H1 (cell line): ENCODE results near the gene ASB7. TPM values are rescaled to one million over a fixed set of nuclear protein-coding genes. Genes with fewer than 3 reads are reported as not detected.
A peak's percentile ranks its signal among the peaks of the same experiment; 100 is the strongest.

ENCODE experiments used
- CTCF ChIA-PET: fragments of 300-600 bp; sonication (Branson Sonifier 250); formaldehyde crosslinking; loops from one replicate; lab custom pipeline; 2021; ENCODE audit not compliant: partially characterized antibody; lab: Charles Lee
- POLR2A ChIA-PET: fragments of 300-600 bp; sonication (Branson Sonifier 250); formaldehyde crosslinking; loops from one replicate; lab custom pipeline; 2021; ENCODE audit warnings: inconsistent platforms; ENCODE audit not compliant: partially characterized antibody; lab: Charles Lee
- DNase-seq, 2 experiments: peaks; one replicate each; pipeline versions ENCODE4 v3.0.0 to v3.0.0-alpha.2; 2010 to 2022; ENCODE audit warnings: low spot score in 2 of 2, low read depth in 1 of 2, mixed read lengths in 1 of 2
- FAIRE-seq: peaks from 2 replicates; lab custom pipeline; 2011; peaks lifted over from hg19 to GRCh38; lab: Jason Lieb, UNC
- H2AFZ ChIP-seq: 2 replicates; pipeline ENCODE4 v1.8.1; 2012; ENCODE audit warnings: low read length, inconsistent platforms
- H2AK5ac ChIP-seq: 2 replicates; pipeline ENCODE4 v1.6.1; 2013; ENCODE audit warnings: low read depth, low read length
- H2BK120ac ChIP-seq: replicated peaks from 2 replicates; pipeline ENCODE3; 2013; ENCODE audit warnings: low read depth, low read length, inconsistent platforms
- H2BK12ac ChIP-seq: 2 replicates; pipeline ENCODE4 v1.6.1; 2013; ENCODE audit warnings: low read depth, low read length
- H2BK15ac ChIP-seq: 2 replicates; pipeline ENCODE4 v1.6.1; 2013; ENCODE audit warnings: low read length
- H2BK20ac ChIP-seq: 2 replicates; pipeline ENCODE4 v1.6.1; 2013; ENCODE audit warnings: low read length
- H2BK5ac ChIP-seq: 2 replicates; pipeline ENCODE4 v1.6.1; 2013; ENCODE audit warnings: low read depth, low read length
- H3K14ac ChIP-seq: 2 replicates; pipeline ENCODE4 v1.6.1; 2013; ENCODE audit warnings: inconsistent platforms; ENCODE audit not compliant: insufficient read length
- H3K18ac ChIP-seq: 2 replicates; pipeline ENCODE4 v1.6.1; 2013; ENCODE audit warnings: low read length; ENCODE audit errors: extremely low read depth
- H3K23ac ChIP-seq: 2 replicates; pipeline ENCODE4 v1.6.1; 2013; ENCODE audit warnings: inconsistent platforms; ENCODE audit not compliant: insufficient read length
- H3K23me2 ChIP-seq: 2 replicates; pipeline ENCODE4 v1.6.1; 2013; ENCODE audit warnings: low read depth, low read length
- H3K27ac ChIP-seq: 2 replicates; pipeline ENCODE4 v1.6.1; 2011; ENCODE audit warnings: low read depth, low read length, inconsistent platforms
- H3K27me3 ChIP-seq, 4 experiments: replicated peaks in 1 of 4; 1 replicate in 1 of 4; 2 replicates in 3 of 4; pipeline versions ENCODE4 v1.6.1 to v1.8.1; 2011 to 2013; ENCODE audit warnings: low read length in 3 of 4, mild to moderate bottlenecking in 3 of 4, inconsistent platforms in 2 of 4, mixed read lengths in 2 of 4, moderate library complexity in 1 of 4; ENCODE audit not compliant: control insufficient read depth in 3 of 4, insufficient read depth in 3 of 4; ENCODE audit errors: extremely low read depth in 1 of 4
- H3K36me3 ChIP-seq, 4 experiments: 2 replicates each; pipeline versions ENCODE4 v1.6.1 to v1.8.1; 2011 to 2013; ENCODE audit warnings: mild to moderate bottlenecking in 4 of 4, low read length in 3 of 4, moderate library complexity in 2 of 4, control low read depth in 1 of 4, inconsistent platforms in 1 of 4; ENCODE audit not compliant: insufficient read depth in 4 of 4, control insufficient read depth in 2 of 4
- H3K4ac ChIP-seq: replicated peaks from 2 replicates; pipeline ENCODE3; 2013; ENCODE audit warnings: low read length, low read depth, mixed read lengths, inconsistent platforms; ENCODE audit not compliant: insufficient read length
- H3K4me1 ChIP-seq, 4 experiments: replicated peaks in 1 of 4; 1 replicate in 1 of 4; 2 replicates in 3 of 4; pipeline versions ENCODE4 v1.6.1 to v1.8.1; 2011 to 2013; ENCODE audit warnings: low read length in 3 of 4, inconsistent platforms in 2 of 4, mixed read lengths in 1 of 4; ENCODE audit not compliant: insufficient read depth in 4 of 4, control insufficient read depth in 3 of 4
- H3K4me2 ChIP-seq, 2 experiments: 2 replicates each; pipeline versions ENCODE4 v1.6.1 to v1.8.1; 2011 to 2013; ENCODE audit warnings: low read depth in 2 of 2, low read length in 2 of 2, control low read depth in 1 of 2, inconsistent platforms in 1 of 2, mild to moderate bottlenecking in 1 of 2; ENCODE audit not compliant: insufficient read depth in 1 of 2
- H3K4me3 ChIP-seq, 4 experiments: fragments of 200-600, 300-600 bp in 1 of 4; sonication (generic), shearing (Covaris generic), sonication (Bioruptor Twin) in 1 of 4; 2 replicates each; pipeline versions ENCODE4 v1.5.1 to v1.8.1; 2011 to 2016; ENCODE audit warnings: low read length in 4 of 4, low read depth in 3 of 4, control low read depth in 2 of 4, inconsistent platforms in 2 of 4, mild to moderate bottlenecking in 2 of 4, mixed read lengths in 1 of 4, moderate library complexity in 1 of 4; ENCODE audit not compliant: insufficient read depth in 2 of 4; ENCODE audit errors: extremely low read depth in 1 of 4
- H3K56ac ChIP-seq: replicated peaks from 2 replicates; pipeline ENCODE3; 2013; ENCODE audit warnings: low read depth, mild to moderate bottlenecking, mixed read lengths, low read length, inconsistent platforms; ENCODE audit not compliant: insufficient read length
- H3K79me1 ChIP-seq: 2 replicates; pipeline ENCODE4 v1.6.1; 2013; ENCODE audit warnings: low read depth, low read length, control low read depth
- H3K79me2 ChIP-seq, 2 experiments: 2 replicates each; pipeline versions ENCODE4 v1.6.1 to v1.8.1; 2012 to 2013; ENCODE audit warnings: low read length in 2 of 2, mild to moderate bottlenecking in 2 of 2, inconsistent platforms in 1 of 2; ENCODE audit not compliant: insufficient read depth in 2 of 2, control insufficient read depth in 1 of 2
- H3K9ac ChIP-seq, 4 experiments: replicated peaks in 1 of 4; 1 replicate in 1 of 4; 2 replicates in 3 of 4; pipeline versions ENCODE4 v1.6.1 to v1.8.1; 2011 to 2013; ENCODE audit warnings: low read depth in 3 of 4, low read length in 3 of 4, control low read depth in 2 of 4, mild to moderate bottlenecking in 2 of 4, moderate library complexity in 2 of 4, inconsistent platforms in 1 of 4; ENCODE audit errors: extremely low read depth in 1 of 4
- H3K9me3 ChIP-seq, 2 experiments: 2 replicates each; pipeline versions ENCODE4 v1.6.1 to v1.8.1; 2012 to 2013; ENCODE audit warnings: mild to moderate bottlenecking in 2 of 2, moderate library complexity in 2 of 2, control low read depth in 1 of 2, inconsistent platforms in 1 of 2, low read depth in 1 of 2, low read length in 1 of 2, mixed read lengths in 1 of 2; ENCODE audit not compliant: insufficient read depth in 2 of 2
- H4K20me1 ChIP-seq, 2 experiments: replicated peaks in 1 of 2; 2 replicates each; pipeline versions ENCODE3 to v1.8.1; 2011 to 2013; ENCODE audit warnings: inconsistent platforms in 2 of 2, low read length in 2 of 2, mild to moderate bottlenecking in 1 of 2; ENCODE audit not compliant: insufficient read depth in 2 of 2, control insufficient read depth in 1 of 2
- H4K5ac ChIP-seq: 2 replicates; pipeline ENCODE4 v1.6.1; 2013; ENCODE audit warnings: low read length, low read depth, mixed read lengths, inconsistent platforms; ENCODE audit not compliant: insufficient read length
- H4K8ac ChIP-seq: 2 replicates; pipeline ENCODE4 v1.8.0; 2013; ENCODE audit warnings: mild to moderate bottlenecking, moderate library complexity, low read length, inconsistent platforms; ENCODE audit not compliant: insufficient read depth; ENCODE audit errors: extremely low read depth
- H4K91ac ChIP-seq: replicated peaks from 2 replicates; pipeline ENCODE3; 2013; ENCODE audit warnings: low read length, mixed read lengths, inconsistent platforms; ENCODE audit not compliant: insufficient read length
- CHD1 ChIP-seq: IDR thresholded peaks from 2 replicates; pipeline ENCODE4 v1.6.1; 2012; ENCODE audit warnings: low read depth, low read length, improper control_type of control experiment
- RAD21 ChIP-seq, 2 experiments: IDR thresholded peaks in 1 of 2; conservative IDR thresholded peaks in 1 of 2; 2 replicates each; pipeline ENCODE4 v1.6.1; 2011; ENCODE audit warnings: low read depth in 2 of 2, low read length in 2 of 2, improper control_type of control experiment in 1 of 2, inconsistent platforms in 1 of 2, mild to moderate bottlenecking in 1 of 2, moderate library complexity in 1 of 2
- RXRA ChIP-seq: IDR thresholded peaks from 2 replicates; pipeline ENCODE4 v1.6.1; 2011; ENCODE audit warnings: low read depth, mild to moderate bottlenecking, low read length, moderate library complexity; ENCODE audit not compliant: insufficient read depth
- SIX5 ChIP-seq: IDR thresholded peaks from 2 replicates; pipeline ENCODE4 v1.6.1; 2011; ENCODE audit warnings: mild to moderate bottlenecking, low read depth, low read length
- TBP ChIP-seq: IDR thresholded peaks from 2 replicates; pipeline ENCODE4 v1.6.1; 2011; ENCODE audit warnings: low read depth, low read length, improper control_type of control experiment
- WGBS, 2 experiments: shearing (Covaris generic) in 1 of 2; methylation state at CpG; one replicate each; pipeline versions ENCODE4 v1.1.6 to v1.1.7; 2013 to 2015; ENCODE audit warnings: low lambda C conversion rate in 2 of 2, mixed read lengths in 2 of 2, inconsistent platforms in 1 of 2, low coverage in 1 of 2, missing lambda C conversion rate in 1 of 2; ENCODE audit not compliant: insufficient replicate concordance in 2 of 2, insufficient coverage in 1 of 2, insufficient read length in 1 of 2; ENCODE audit errors: extremely low coverage in 1 of 2, missing lambda C conversion rate in 1 of 2; 5-methylcytosine and 5-hydroxymethylcytosine counted together
- polyA plus RNA-seq, 7 experiments: library from polyadenylated mRNA; depleted of rRNA in 3 of 7; stranded (reverse) in 5 of 7; unstranded in 2 of 7; fragments of >200 nt in 5 of 7; fragments of 200-250 nt in 2 of 7; gene quantifications; 1 replicate in 5 of 7; 2 replicates in 1 of 7; 4 replicates in 1 of 7; pipeline versions ENCODE4 v1.2.1 to v1.2.3, GENCODE V29; 2011 to 2013; ENCODE audit warnings: missing spikeins in 2 of 7, mixed read lengths in 2 of 7
- total RNA-seq: library from RNA; stranded (reverse); fragmentation: NEBNext Ultra II Directional; extraction: Animal tissue kit (Norgen Biotek cat#: 25700); gene quantifications from 2 replicates; pipeline ENCODE4 v1.2.1, GENCODE V29; 2021
- TF ChIP-seq, protein P1 (sequence below), 3 experiments: IDR thresholded peaks; 1 replicate in 2 of 3; 2 replicates in 1 of 3; pipeline versions ENCODE4 v1.5.1 to v1.6.1; 2011; ENCODE audit warnings: low read length in 3 of 3, mild to moderate bottlenecking in 3 of 3, inconsistent platforms in 2 of 3, low read depth in 1 of 3, moderate library complexity in 1 of 3; ENCODE audit not compliant: insufficient read depth in 1 of 3; ENCODE audit errors: control extremely low read depth in 1 of 3

Gene ASB7
- total and polyA plus RNA-seq, 2 of the 8 experiments (the other 6 are each of a cell fraction or from before 2014, with no cell fraction given): 5.2 to 12.8 TPM

DNA sequence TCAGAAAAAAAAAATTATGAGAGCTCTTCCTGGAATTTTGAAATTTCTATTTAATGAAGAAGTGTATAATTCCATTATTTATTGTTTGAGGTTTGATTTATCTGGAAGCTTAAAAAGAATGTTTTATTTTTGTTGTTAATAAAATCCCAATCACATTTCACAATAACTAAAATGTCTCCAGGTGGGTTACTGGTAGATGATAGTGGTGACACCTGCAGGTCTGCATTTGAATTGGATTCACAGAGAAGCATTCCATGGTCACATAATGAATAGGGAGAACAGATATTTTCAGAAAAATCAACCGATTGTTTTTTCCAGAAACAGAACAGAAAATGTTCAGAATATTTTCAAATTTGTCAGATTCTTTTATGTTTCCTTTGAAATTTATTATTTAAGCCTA is 48.3 kb downstream of the ASB7 start:
- WGBS, 2 experiments: 65% methylated on average over 1 of the region's 1 CpG; no CpG with 5 or more reads in 1 of the 2 experiments
- ChIA-PET POLR2A (interaction anchor here (0.6 kb wide), 1 partner anchor 37 kb away, joined by 3 read pairs; no protein-coding TSS in a partner anchor), CTCF (interaction anchor here (0.6 to 3.8 kb wide), 19 partner anchors 8 to 502 kb away, joined by 3 to 23 read pairs (median 4); no protein-coding TSS in a partner anchor)
- Histone ChIP-seq H3K9me3 (no peaks in the 10 kb centered on the region), H3K4me2 (no peak overlapping the region), H3K18ac (no peak overlapping the region), H4K91ac (no peak overlapping the region), H3K14ac (no peak overlapping the region), H3K27ac (no peak overlapping the region), H3K79me1 (no peaks in the 10 kb centered on the region; the same call in 1 of the 2 replicates), H4K8ac (no peak overlapping the region), H3K23ac (no peak overlapping the region), H4K5ac (no peak overlapping the region), H2BK5ac (no peak overlapping the region), H2BK120ac (no peak overlapping the region), H2BK12ac (no peak overlapping the region), H3K23me2 (no peaks in the 10 kb centered on the region), H3K56ac (no peak overlapping the region), H2AK5ac (no peak overlapping the region), H2BK20ac (no peak overlapping the region), H3K4ac (no peak overlapping the region), H3K79me2 (no peaks in the 10 kb centered on the region), H3K4me1 (peaks cover 0 to 3% (median 1%) of the 10 kb centered on the region in 4 experiments; a peak in 1 of 7 replicates), H3K9ac (no peak overlapping the region), H3K27me3 (no peaks in the 10 kb centered on the region), H2AFZ (no peak overlapping the region), H4K20me1 (no peaks in the 10 kb centered on the region), H3K36me3 (no peaks in the 10 kb centered on the region), H2BK15ac (no peak overlapping the region), H3K4me3 (no peak overlapping the region)
- FAIRE-seq (peak; percentile 69), DNase-seq (no peak)
- TF ChIP-seq RAD21 (IDR thresholded peaks at IDR 0.05 in 1 of 2, conservative IDR thresholded peaks at IDR 0.05 in 1 of 2; ENCODE audit: low read depth in 2 of 2, low read length in 2 of 2) (peak; percentile 29 to 41; a peak in 3 of 4 replicates), CHD1 (no peak), RXRA (no peak), SIX5 (no peak), TBP (no peak)
- TF ChIP-seq, protein P1, sequence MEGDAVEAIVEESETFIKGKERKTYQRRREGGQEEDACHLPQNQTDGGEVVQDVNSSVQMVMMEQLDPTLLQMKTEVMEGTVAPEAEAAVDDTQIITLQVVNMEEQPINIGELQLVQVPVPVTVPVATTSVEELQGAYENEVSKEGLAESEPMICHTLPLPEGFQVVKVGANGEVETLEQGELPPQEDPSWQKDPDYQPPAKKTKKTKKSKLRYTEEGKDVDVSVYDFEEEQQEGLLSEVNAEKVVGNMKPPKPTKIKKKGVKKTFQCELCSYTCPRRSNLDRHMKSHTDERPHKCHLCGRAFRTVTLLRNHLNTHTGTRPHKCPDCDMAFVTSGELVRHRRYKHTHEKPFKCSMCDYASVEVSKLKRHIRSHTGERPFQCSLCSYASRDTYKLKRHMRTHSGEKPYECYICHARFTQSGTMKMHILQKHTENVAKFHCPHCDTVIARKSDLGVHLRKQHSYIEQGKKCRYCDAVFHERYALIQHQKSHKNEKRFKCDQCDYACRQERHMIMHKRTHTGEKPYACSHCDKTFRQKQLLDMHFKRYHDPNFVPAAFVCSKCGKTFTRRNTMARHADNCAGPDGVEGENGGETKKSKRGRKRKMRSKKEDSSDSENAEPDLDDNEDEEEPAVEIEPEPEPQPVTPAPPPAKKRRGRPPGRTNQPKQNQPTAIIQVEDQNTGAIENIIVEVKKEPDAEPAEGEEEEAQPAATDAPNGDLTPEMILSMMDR (IDR thresholded peaks at IDR 0.05; ENCODE audit: control extremely low read depth in 1 of 3, insufficient read depth in 1 of 3, low read depth in 1 of 3, low read length in 3 of 3): peak in 2 of 3 experiments; percentile 18 to 38; a peak in 2 of 4 replicates
